Activated T-cell treated with anti-CD3 and anti-CD28 coated beads, Interleukin-2, amount 50 U/mL, for 4 hours (primary cell): ENCODE results near the gene PFDN1. TPM values are rescaled to one million over a fixed set of nuclear protein-coding genes. Genes with fewer than 3 reads are reported as not detected.

Experiments
- ATAC-seq, 2 donors: fragments of 200-7000 bp; cut with Tn5 transposase; one replicate each; pipeline ENCODE4 v1.10.0; 2021
- DNase-seq: peaks from one replicate; pipeline ENCODE4 v3.0.0-alpha.2; 2020
- H3K27me3 Mint-ChIP-seq: one replicate; pipeline ENCODE4 v1.8.0; 2021; ENCODE audit warnings: low read depth, mixed read lengths
- H3K36me3 Mint-ChIP-seq: one replicate; pipeline ENCODE4 v1.8.0; 2022; ENCODE audit warnings: mixed read lengths; ENCODE audit not compliant: insufficient read depth
- H3K4me1 Mint-ChIP-seq: one replicate; pipeline ENCODE4 v1.8.0; 2021; ENCODE audit warnings: low read depth, mixed read lengths
- H3K4me3 Mint-ChIP-seq: one replicate; pipeline ENCODE4 v1.8.0; 2021; ENCODE audit warnings: mild to moderate bottlenecking, moderate library complexity, mixed read lengths
- H3K9me3 Mint-ChIP-seq: one replicate; pipeline ENCODE4 v1.8.0; 2021; ENCODE audit warnings: mixed read lengths
- total RNA-seq, 3 donors: library from RNA; stranded (reverse); gene quantifications; one replicate each; pipeline ENCODE4 v1.2.1, GENCODE V29; 2021

PFDN1 gene
- total RNA-seq, 3 donors from 2014 or later: 54.1 to 58.8 (median 55.7) TPM

DNA sequence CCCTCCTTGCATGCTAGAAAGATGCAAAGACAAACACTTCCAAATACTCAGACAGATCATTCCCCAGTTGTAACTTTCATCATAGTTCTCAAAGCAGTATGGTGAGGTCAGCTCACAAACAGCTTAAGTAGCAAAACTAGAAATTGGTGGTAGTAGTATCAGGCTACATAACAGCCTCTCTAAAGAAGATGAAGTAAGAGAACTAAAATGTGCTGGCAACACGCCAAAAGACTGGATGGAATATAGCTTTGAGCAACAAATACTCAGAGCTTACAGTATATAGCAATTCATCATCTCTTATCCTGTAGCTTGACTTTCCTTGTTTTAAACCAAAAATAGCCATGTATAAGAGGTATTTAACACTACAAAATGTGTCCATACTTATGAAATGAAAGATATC lies 7.5 kb downstream of the PFDN1 start:
- Mint-ChIP-seq H3K27me3 (no peaks in the 10 kb centered on the region), H3K4me1 (peaks cover 53% of the 10 kb centered on the region), H3K4me3 (no peak overlapping the region), H3K36me3 (peaks cover 18% of the 10 kb centered on the region), H3K9me3 (no peaks in the 10 kb centered on the region)
- DNase-seq (no peak), ATAC-seq (no peak)

DNA sequence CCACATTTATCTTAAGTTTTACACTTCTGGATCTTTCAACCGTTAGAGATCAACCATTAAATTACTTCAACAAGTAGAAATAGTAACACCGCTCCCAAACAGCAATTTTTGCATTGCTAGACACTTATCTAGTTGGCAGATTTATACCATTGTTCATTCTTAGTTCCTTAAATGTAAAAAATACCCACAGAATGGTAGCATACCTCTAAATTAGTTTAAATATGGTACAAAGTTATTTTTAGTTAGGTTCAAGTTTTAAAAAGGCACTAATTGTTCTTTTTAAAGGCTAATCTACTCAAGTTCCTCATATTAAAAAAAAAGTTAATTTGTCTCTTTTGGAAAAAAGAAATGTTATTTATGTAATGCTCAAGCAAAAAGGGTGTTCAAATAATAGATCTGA lies 8.1 kb downstream of the PFDN1 start:
- no peak overlapping the region for H3K4me3 Mint-ChIP-seq
- peaks cover 53% of the 10 kb centered on the region for H3K4me1 Mint-ChIP-seq
- H3K36me3 Mint-ChIP-seq: peaks cover 14% of the 10 kb centered on the region
- ATAC-seq: no peak
- H3K27me3 Mint-ChIP-seq: no peaks in the 10 kb centered on the region
- H3K9me3 Mint-ChIP-seq: no peaks in the 10 kb centered on the region
- no peak for DNase-seq

DNA sequence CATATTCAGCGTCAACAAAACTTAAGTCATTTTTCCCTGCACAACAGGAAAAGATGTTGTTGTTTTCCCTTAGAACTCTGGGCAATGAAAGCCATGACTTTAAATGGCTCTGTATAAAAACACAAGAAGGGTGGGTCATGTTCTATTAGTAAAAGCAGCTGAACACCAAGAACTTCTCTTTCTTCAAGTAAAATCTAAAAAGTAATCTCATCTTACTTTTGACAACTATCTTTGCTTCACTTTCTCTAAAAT lies 9.1 kb downstream of the PFDN1 start:
- no peaks in the 10 kb centered on the region for H3K27me3 Mint-ChIP-seq
- H3K36me3 Mint-ChIP-seq: peaks cover 17% of the 10 kb centered on the region
- ATAC-seq (no peak), DNase-seq (no peak)
- peaks cover 57% of the 10 kb centered on the region for H3K4me1 Mint-ChIP-seq
- no peaks in the 10 kb centered on the region for H3K9me3 Mint-ChIP-seq
- no peak overlapping the region for H3K4me3 Mint-ChIP-seq

DNA sequence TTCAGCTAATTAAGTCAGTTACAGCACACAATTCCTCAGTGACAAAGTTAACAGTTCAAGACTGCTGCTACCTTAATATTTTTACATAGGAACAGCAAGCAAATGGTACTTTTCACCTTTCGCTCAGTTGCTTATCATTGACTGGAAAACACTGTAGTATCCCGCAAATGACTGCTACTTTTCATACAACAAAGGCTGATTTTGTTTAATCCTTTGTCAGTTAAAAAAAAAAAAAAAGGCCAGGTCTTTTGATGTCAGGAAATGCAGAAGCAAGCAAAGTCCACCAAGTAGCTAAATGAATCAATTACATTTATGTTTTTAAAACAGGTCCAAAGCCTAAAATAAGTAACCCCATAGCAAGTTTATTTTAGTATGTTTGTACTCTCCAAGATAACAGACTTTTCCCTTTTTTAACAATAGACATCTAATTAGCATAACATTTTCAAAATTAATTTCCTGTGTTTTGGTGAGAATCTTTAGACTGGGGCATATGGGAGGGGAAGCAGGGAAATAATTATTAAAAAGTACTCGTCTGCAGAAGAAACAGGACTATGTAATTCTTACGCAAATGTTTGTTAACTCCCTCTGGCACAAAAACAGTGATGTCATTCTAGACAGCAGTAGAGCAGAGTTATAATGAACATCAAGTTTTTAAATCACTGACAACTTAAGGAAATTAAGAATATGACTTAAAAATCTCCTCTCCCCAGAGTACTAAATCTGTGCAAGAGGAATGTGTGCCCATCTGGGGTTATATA lies 9.6 kb downstream of the PFDN1 start:
- H3K9me3 Mint-ChIP-seq: no peaks in the 10 kb centered on the region
- no peak for ATAC-seq
- H3K27me3 Mint-ChIP-seq: no peaks in the 10 kb centered on the region
- peaks cover 56% of the 10 kb centered on the region for H3K4me1 Mint-ChIP-seq
- no peak for DNase-seq
- H3K36me3 Mint-ChIP-seq: peaks cover 16% of the 10 kb centered on the region
- no peak overlapping the region for H3K4me3 Mint-ChIP-seq

DNA sequence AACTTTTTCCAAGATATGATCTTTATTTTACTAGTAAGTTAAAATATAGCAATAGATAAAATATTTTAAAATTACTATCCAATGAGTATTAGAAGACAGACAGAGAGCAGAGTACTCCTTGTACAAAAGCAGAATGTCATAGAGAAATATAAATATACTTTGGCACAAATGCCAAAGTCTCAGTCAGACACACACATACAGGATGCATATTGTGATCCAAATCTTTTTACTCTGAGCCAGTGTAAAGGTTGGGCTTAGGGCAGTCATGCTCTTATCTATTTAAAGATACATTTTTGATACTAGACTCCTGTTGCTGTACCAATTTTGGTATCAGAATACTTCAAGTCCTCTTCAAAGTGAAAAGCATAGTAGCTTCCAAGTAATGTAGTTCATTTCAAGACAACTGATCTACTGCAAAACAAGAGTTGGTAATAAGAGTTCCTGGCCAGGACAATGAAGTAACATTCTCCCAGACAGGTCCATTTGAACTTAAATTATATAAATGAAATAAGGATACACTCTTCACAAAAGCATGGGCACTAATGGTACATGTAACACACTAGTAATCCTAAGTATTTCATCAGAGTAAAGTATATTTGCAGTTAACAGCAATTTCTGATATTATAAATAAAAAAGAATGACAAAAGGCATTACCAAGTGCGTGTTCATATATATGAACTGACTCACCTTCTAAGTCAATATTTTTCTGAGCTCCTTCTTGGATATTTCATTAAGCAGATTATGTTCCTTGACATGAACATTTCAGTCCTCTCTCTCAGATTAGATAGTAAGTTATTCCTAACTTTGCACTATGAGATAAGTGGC lies 10.5 kb downstream of the PFDN1 start:
- H3K4me3 Mint-ChIP-seq: no peak overlapping the region
- ATAC-seq (no peak), DNase-seq (no peak)
- no peaks in the 10 kb centered on the region for H3K9me3 Mint-ChIP-seq
- H3K4me1 Mint-ChIP-seq: peaks cover 51% of the 10 kb centered on the region
- H3K36me3 Mint-ChIP-seq: peaks cover 13% of the 10 kb centered on the region
- H3K27me3 Mint-ChIP-seq: no peaks in the 10 kb centered on the region

DNA sequence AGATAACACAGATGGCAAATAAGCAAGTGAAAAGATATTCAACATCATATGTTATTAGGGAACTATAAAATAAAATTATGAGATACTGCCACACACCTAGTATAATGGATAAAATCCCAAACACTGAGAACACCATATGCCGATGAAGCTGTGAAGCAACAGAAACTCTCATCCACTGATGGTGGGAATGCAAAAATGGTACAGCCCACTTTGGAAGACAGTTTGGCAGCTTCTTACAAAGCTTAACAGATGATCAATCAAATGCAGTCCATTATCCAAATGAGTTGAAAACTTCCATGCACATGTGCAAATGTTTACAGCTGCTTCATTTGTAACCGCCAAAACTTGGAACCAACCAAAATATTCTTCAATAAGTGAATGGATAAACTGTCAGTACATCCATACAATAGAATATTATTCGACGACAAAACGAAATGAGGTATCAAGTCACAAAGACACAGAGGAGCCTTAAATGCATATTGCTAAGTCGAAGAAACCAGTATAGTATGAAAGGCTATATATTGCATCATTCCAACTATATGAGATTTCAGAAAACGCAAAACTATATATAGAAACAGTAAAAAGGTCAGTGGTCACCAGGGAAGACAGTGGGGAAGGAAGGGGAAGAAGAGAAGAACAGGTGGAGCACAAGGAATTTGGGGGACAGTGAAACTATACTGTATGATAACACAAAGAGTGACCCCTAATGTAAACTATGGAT lies 14.9 kb downstream of the PFDN1 start:
- no peak for ATAC-seq
- Mint-ChIP-seq H3K4me1 (peaks cover 24% of the 10 kb centered on the region), H3K4me3 (no peak overlapping the region)

DNA sequence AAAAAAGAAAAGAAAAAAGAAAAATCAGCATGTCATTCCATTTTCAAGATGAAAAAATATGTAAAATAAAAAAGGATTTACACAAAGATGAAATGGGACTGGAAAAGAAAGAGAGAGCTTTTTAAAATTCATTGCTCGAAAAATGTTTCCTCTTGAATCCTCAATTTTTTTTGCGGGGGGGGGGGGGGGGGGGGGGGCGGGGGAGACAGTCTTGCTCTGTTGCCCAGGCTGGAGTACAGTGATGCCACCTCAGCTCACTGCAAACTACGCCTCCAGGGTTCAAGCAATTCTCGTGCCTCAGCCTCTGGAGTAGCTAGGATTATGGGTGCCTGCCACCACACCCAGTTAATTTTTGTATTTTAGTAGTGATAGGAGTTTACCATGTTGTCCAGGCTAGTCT lies 16.5 kb downstream of the PFDN1 start:
- Mint-ChIP-seq H3K4me1 (peaks cover 17% of the 10 kb centered on the region), H3K9me3 (no peaks in the 10 kb centered on the region), H3K27me3 (no peaks in the 10 kb centered on the region), H3K36me3 (peaks cover 10% of the 10 kb centered on the region), H3K4me3 (no peak overlapping the region)
- ATAC-seq (no peak), DNase-seq (no peak)

More for the DNA sequence above, 14.9 kb downstream of the PFDN1 start:
- DNase-seq: no peak
- Mint-ChIP-seq H3K27me3 (no peaks in the 10 kb centered on the region), H3K9me3 (no peaks in the 10 kb centered on the region), H3K36me3 (peaks cover 12% of the 10 kb centered on the region)

DNA sequence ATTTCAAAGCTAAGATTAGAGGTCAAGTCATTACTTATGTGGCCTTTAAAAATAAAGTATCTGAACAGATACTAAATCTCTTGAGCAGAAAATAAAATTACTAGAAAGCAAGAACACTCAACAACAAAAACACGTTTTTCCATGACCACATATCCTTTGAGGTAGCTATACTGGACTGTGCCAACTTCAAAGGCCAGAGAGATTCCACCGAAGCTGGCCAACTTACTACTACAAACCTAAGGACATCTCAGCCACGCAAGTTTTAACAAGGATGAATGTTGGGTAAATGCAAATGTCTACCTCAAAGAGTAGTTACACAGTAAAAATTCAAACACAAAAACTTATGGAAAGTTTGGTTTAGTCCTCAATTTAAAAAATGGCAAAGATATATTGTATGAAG lies 18.9 kb downstream of the PFDN1 start:
- no peak overlapping the region for H3K4me3 Mint-ChIP-seq
- H3K4me1 Mint-ChIP-seq: peaks cover 11% of the 10 kb centered on the region
- no peaks in the 10 kb centered on the region for H3K27me3 Mint-ChIP-seq
- H3K9me3 Mint-ChIP-seq: no peaks in the 10 kb centered on the region
- ATAC-seq (no peak), DNase-seq (no peak)
- H3K36me3 Mint-ChIP-seq: peaks cover 2% of the 10 kb centered on the region

DNA sequence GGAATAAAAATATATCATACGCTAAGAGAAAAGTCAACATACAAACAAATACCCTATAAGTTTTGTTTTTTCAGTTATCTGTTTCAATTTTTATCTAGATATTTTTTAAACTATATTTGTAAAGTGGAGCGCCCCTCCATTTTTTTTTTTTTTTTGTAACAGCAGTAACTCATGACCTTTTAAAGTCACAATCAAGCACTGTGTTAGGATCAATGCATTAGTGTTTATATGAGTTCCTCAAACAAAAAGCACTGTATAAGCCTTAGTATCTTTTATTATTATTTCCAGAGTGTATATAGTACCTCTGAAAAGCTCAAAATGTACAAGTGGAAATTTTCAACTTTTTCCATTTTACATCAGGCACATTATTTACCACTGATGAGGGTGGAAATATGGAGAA lies 20.6 kb downstream of the PFDN1 start:
- Mint-ChIP-seq H3K4me1 (peaks cover 11% of the 10 kb centered on the region), H3K36me3 (peaks cover 9% of the 10 kb centered on the region), H3K9me3 (no peaks in the 10 kb centered on the region), H3K27me3 (no peaks in the 10 kb centered on the region), H3K4me3 (no peak overlapping the region)
- no peak for ATAC-seq
- DNase-seq: no peak

DNA sequence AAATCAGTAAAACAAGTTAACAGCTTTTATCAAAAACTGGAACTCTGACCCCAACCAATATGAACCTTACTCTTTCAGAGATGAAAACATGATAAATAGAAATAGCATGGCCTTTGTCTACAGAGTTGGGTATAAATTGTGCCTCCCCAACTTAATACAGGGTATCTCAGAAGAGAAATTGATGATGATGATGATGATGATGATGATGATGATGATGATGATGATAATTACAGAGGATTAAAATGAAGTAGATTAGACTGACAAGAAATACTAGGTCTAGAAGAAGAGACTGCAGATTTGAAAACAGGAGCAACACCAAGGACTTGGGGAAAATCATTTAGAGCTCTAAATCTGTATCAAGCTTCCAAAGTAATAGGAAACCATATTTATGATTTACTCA lies 27.1 kb downstream of the PFDN1 start:
- Mint-ChIP-seq H3K36me3 (peaks cover 15% of the 10 kb centered on the region), H3K4me3 (no peak overlapping the region), H3K9me3 (no peaks in the 10 kb centered on the region), H3K27me3 (no peaks in the 10 kb centered on the region), H3K4me1 (peaks cover 11% of the 10 kb centered on the region)
- ATAC-seq: no peak
- no peak for DNase-seq

DNA sequence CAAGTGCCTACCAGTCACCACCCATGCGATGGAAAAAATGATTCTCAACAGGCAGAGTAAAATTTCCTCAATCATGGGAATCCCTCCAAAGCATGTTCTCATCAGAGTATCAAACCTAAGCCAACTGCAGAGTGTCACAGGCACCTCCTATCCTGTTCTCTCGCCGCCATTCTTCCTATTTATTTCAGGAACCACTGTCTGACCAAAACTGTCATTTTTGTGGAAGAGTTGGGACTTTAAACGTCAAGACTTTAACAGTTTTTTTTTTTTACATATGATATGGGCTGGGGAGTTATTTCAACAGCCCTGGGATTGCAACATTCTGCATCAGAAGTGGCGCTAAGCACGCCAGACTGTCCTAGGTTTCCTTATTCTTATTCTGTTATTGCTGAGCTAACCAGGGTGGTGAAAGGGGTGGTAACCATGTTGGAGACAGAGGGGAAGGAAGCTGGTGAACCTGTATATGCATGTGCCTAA lies 29.5 kb downstream of the PFDN1 start:
- no peaks in the 10 kb centered on the region for H3K9me3 Mint-ChIP-seq
- peaks cover 8% of the 10 kb centered on the region for H3K4me1 Mint-ChIP-seq
- ATAC-seq: no peak
- H3K36me3 Mint-ChIP-seq: peaks cover 13% of the 10 kb centered on the region
- no peak overlapping the region for H3K4me3 Mint-ChIP-seq
- H3K27me3 Mint-ChIP-seq: no peaks in the 10 kb centered on the region
- no peak for DNase-seq

DNA sequence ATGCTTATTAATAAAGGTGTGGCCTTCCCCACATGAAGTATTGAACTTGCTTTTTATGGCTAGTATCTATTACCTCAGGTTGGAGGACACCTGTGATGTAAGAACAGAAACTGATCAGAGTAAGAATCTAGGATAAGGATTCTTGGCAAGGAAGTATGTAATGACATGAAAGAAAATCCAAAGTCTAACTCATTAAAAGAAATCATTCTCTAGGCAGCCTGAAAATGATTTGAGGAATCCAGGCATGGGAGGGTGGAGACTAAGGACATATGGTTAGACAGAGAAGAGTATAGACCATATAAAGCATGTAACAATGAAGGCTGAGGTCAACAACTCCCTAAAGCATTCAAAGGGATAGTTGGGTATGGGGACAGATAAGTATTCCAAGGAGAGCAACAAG lies 32.9 kb downstream of the PFDN1 start:
- no peak overlapping the region for H3K4me3 Mint-ChIP-seq
- H3K9me3 Mint-ChIP-seq: no peaks in the 10 kb centered on the region
- no peak for ATAC-seq
- peaks cover 4% of the 10 kb centered on the region for H3K36me3 Mint-ChIP-seq
- no peak for DNase-seq
- no peaks in the 10 kb centered on the region for H3K27me3 Mint-ChIP-seq
- H3K4me1 Mint-ChIP-seq: peaks cover 36% of the 10 kb centered on the region

DNA sequence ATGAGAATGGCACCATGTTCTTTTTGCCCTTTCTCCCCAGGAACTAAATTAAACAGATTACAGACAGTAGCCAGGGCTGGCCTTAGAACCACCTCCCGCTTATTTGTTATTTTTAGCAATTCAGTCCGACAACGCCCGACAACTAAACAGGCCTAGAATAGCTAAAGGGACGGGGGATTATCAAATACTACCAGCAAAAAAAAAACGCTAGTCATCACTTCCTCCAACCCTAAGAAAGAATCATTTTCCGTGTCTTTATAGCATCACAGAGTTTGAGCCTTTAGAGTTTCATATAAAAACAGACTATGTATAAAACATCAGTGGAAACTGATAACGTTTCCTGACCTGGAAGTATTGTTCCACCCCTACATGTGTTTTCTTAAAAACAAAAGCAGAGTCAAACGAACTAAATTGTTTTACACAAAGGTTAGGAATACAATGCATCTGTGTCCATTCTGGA lies 35.3 kb downstream of the PFDN1 start:
- DNase-seq (no peak), ATAC-seq (no peak)
- Mint-ChIP-seq H3K27me3 (no peaks in the 10 kb centered on the region), H3K36me3 (peaks cover 4% of the 10 kb centered on the region), H3K9me3 (no peaks in the 10 kb centered on the region), H3K4me3 (peak overlapping the region; percentile 9), H3K4me1 (peaks cover 32% of the 10 kb centered on the region)

DNA sequence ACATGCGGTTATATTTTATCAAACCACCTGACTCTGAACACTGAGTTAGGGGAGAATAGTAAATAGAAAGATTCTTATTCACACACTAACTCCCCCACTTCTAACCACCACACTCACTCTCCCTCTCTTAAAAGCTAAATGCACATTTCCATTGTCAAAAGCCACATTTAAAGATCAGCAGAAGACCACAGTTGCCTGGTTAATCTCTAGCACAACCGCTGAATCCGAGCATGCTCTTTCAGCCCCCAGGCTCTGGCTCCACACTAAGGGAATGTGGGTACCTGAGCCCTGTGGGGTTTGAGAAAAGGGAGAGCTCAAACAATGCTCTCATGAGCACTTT lies 35.7 kb downstream of the PFDN1 start:
- Mint-ChIP-seq H3K27me3 (no peaks in the 10 kb centered on the region), H3K36me3 (peaks cover 7% of the 10 kb centered on the region), H3K4me1 (peaks cover 35% of the 10 kb centered on the region), H3K9me3 (no peaks in the 10 kb centered on the region), H3K4me3 (peak overlapping the region; percentile 9)
- DNase-seq: no peak
- ATAC-seq: peak; percentile 43 to 46
